Measurements from ENCODE around the gene TEX19.

The TEX19 gene

DNA sequence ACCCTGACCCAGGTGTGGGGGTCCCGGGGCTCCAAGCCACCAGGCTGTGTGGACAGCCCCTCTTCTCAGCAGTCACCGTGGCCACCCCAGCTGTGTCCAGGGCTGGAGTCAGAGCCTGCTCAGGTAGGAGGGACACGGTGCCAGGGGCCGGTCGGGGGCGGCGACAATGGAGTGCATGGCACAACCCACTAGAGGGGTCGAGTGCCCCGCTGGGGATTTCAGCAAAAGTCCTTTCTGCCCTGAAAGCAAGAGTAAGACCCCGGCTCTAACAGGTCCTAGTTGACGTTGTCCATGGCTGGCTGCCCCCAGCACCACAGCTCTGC lies 23.8 kb downstream of the TEX19 start:
- Histone ChIP-seq H2AFZ (ENCODE audit: low read length) (no peak overlapping the region), H3K4me1 (ENCODE audit: insufficient read depth, low read length, severe bottlenecking) (no peaks in the 10 kb centered on the region), H3K27ac (ENCODE audit: low read depth, low read length, poor library complexity, severe bottlenecking) (no peak overlapping the region), H3K36me3 (ENCODE audit: insufficient read depth, low read length) (no peaks in the 10 kb centered on the region), H3K4me3 (ENCODE audit: low read depth, low read length, poor library complexity, severe bottlenecking) (no peak overlapping the region), H3K79me2 (ENCODE audit: insufficient read depth, low read length) (no peaks in the 10 kb centered on the region), H3K9ac (ENCODE audit: low read length) (no peak overlapping the region), H3K4me2 (ENCODE audit: low read length) (no peak overlapping the region), H3F3A (ENCODE audit: insufficient read depth, low read length) (no peaks in the 10 kb centered on the region), H4K20me1 (ENCODE audit: insufficient read depth, low read length) (no peaks in the 10 kb centered on the region), H3K27me3 (ENCODE audit: insufficient read depth, low read length) (peaks cover 6% of the 10 kb centered on the region; the same call in 1 of the 2 replicates), H3K9me2 (ENCODE audit: low read depth, low read length) (no peaks in the 10 kb centered on the region), H3K9me3 (ENCODE audit: low read length) (no peaks in the 10 kb centered on the region)
- TF ChIP-seq EZH2 (IDR thresholded peaks at IDR 0.05; ENCODE audit: borderline replicate concordance, low read length): no peak
- TF ChIP-seq, protein P1, sequence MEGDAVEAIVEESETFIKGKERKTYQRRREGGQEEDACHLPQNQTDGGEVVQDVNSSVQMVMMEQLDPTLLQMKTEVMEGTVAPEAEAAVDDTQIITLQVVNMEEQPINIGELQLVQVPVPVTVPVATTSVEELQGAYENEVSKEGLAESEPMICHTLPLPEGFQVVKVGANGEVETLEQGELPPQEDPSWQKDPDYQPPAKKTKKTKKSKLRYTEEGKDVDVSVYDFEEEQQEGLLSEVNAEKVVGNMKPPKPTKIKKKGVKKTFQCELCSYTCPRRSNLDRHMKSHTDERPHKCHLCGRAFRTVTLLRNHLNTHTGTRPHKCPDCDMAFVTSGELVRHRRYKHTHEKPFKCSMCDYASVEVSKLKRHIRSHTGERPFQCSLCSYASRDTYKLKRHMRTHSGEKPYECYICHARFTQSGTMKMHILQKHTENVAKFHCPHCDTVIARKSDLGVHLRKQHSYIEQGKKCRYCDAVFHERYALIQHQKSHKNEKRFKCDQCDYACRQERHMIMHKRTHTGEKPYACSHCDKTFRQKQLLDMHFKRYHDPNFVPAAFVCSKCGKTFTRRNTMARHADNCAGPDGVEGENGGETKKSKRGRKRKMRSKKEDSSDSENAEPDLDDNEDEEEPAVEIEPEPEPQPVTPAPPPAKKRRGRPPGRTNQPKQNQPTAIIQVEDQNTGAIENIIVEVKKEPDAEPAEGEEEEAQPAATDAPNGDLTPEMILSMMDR (IDR thresholded peaks at IDR 0.05; ENCODE audit: low read length): no peak

DNA sequence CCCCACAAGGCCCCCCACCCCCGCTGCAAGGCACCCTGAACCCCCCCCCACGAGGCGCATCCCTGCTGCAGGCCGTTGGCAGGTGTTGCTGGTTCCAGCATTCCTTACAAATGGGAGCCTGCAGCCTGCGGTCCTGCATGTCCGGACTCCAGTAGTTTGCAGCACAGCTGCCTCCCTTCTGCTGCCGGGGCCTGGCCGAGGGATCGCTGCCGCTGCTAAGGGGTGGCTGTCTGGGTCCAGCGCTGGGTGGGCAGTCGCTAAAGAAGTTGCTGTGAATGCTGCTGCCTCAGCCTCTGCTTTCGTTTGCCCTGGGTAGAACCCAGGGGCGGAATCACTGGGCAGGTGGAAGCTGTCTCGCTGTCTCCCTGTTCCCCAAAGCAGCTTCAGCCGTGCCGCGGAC lies 24.4 kb downstream of the TEX19 start:
- TF ChIP-seq EZH2 (IDR thresholded peaks at IDR 0.05; ENCODE audit: borderline replicate concordance, low read length): no peak
- TF ChIP-seq, protein P1 (IDR thresholded peaks at IDR 0.05; ENCODE audit: low read length): no peak
- no peaks in the 10 kb centered on the region for H3K4me1 ChIP-seq (ENCODE audit: insufficient read depth, low read length, severe bottlenecking)

GRCh38 chr17:82384051-82384729 lies 25.1 kb downstream of the TEX19 start:
- Histone ChIP-seq H3F3A (ENCODE audit: insufficient read depth, low read length) (no peaks in the 10 kb centered on the region), H3K27ac (ENCODE audit: low read depth, low read length, poor library complexity, severe bottlenecking) (no peak overlapping the region), H3K36me3 (ENCODE audit: insufficient read depth, low read length) (no peaks in the 10 kb centered on the region), H3K79me2 (ENCODE audit: insufficient read depth, low read length) (no peaks in the 10 kb centered on the region), H3K27me3 (ENCODE audit: insufficient read depth, low read length) (peaks cover 6% of the 10 kb centered on the region; the same call in 1 of the 2 replicates), H3K9me2 (ENCODE audit: low read depth, low read length) (no peaks in the 10 kb centered on the region), H4K20me1 (ENCODE audit: insufficient read depth, low read length) (no peaks in the 10 kb centered on the region), H3K4me3 (ENCODE audit: low read depth, low read length, poor library complexity, severe bottlenecking) (no peak overlapping the region), H2AFZ (ENCODE audit: low read length) (no peak overlapping the region), H3K9me3 (ENCODE audit: low read length) (no peaks in the 10 kb centered on the region), H3K9ac (ENCODE audit: low read length) (no peak overlapping the region), H3K4me2 (ENCODE audit: low read length) (no peak overlapping the region), H3K4me1 (ENCODE audit: insufficient read depth, low read length, severe bottlenecking) (no peaks in the 10 kb centered on the region)
- no peak for TF ChIP-seq EZH2 (IDR thresholded peaks at IDR 0.05; ENCODE audit: borderline replicate concordance, low read length)
- TF ChIP-seq, protein P1 (IDR thresholded peaks at IDR 0.05; ENCODE audit: low read length): no peak

More for the DNA sequence above, 24.4 kb downstream of the TEX19 start:
- H3F3A ChIP-seq (ENCODE audit: insufficient read depth, low read length): no peaks in the 10 kb centered on the region
- H3K9me2 ChIP-seq (ENCODE audit: low read depth, low read length): no peaks in the 10 kb centered on the region
- H3K4me3 ChIP-seq (ENCODE audit: low read depth, low read length, poor library complexity, severe bottlenecking): no peak overlapping the region
- no peak overlapping the region for H2AFZ ChIP-seq (ENCODE audit: low read length)
- H3K4me2 ChIP-seq (ENCODE audit: low read length): no peak overlapping the region
- no peak overlapping the region for H3K27ac ChIP-seq (ENCODE audit: low read depth, low read length, poor library complexity, severe bottlenecking)
- H3K9me3 ChIP-seq (ENCODE audit: low read length): no peaks in the 10 kb centered on the region
- H3K79me2 ChIP-seq (ENCODE audit: insufficient read depth, low read length): no peaks in the 10 kb centered on the region
- H3K27me3 ChIP-seq (ENCODE audit: insufficient read depth, low read length): peaks cover 6% of the 10 kb centered on the region; the same call in 1 of the 2 replicates
- H4K20me1 ChIP-seq (ENCODE audit: insufficient read depth, low read length): no peaks in the 10 kb centered on the region
- no peaks in the 10 kb centered on the region for H3K36me3 ChIP-seq (ENCODE audit: insufficient read depth, low read length)
- H3K9ac ChIP-seq (ENCODE audit: low read length): no peak overlapping the region

All from OCI-LY1 (cell line).